GM19455 (cell line): ENCODE measurements around the gene GMEB1.
"Not testable (repeated sequence)": the region's sequence is repeated elsewhere in the genome, so short reads cannot be mapped to it uniquely, and the experiment has no call there.

Source experiments
- ATAC-seq: cut with Tn5 transposase; IDR thresholded peaks from one replicate; pipeline ENCODE4 v1.9.1; 2021; ENCODE audit not compliant: unreplicated experiment

The GMEB1 gene

DNA sequence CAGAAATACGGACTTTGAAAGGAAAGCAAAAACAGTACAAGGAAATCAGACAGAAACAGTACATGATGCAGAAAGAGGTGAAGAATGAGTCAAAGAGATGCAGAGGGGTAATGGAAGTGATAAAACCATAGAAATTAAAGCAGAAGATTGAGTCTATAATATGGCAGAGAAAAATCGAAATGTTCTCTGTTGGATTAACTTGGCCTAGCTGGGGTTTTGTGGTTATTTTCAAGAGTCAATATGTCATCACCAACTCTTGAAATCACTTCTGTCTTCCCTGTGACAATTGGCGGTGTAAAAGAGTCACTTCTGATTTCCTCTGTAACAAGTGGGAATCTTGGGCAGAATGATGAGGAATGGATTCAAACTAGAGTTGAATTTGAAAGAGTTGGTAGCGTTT is 75.6 kb downstream of the GMEB1 start:
- ATAC-seq, result no peak

DNA sequence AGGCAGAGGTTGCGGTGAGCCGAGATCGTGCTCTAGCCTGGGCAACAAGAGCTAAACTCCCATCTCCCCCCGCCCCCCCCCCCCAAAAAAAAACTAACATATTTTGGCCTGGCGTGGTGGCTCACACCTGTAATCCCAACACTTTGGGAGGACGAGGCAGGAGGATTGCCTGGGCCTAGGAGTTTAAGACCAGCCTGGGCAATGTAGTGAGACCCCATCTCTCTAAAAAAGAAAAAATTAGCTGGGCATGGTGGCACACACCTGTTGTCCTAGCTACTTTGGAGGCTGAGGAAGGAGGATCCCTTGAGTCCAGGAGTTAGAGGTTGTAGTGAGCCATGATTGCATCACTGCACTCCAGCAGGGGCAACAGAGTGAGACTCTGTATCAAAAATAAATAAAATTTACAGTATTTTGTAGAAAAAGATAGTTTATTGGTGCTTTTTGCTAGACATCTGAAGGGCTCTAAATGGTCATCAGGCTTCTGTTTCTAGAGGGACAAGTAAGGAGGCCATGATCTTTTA is 77.1 kb downstream of the GMEB1 start:
- no peak for ATAC-seq

DNA sequence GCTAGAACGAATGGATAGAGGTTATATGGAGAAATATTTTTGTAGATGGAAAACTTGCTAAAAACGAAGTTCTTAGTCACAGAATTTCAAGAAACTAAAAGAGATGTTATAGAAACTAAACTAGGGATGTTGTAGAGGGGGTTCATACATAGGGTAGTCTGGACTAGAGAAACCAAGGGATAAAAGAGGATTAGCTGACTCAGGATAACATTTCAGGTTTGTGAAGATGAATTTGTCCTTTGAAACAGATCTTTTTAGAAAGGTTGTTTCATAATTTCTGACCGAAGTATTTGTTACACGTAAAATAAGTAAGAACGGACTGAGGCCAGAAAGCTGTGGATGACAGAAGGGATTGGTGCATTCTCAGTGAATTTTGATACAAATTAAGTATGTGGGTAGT is 81.7 kb downstream of the GMEB1 start:
- ATAC-seq, result no peak

DNA sequence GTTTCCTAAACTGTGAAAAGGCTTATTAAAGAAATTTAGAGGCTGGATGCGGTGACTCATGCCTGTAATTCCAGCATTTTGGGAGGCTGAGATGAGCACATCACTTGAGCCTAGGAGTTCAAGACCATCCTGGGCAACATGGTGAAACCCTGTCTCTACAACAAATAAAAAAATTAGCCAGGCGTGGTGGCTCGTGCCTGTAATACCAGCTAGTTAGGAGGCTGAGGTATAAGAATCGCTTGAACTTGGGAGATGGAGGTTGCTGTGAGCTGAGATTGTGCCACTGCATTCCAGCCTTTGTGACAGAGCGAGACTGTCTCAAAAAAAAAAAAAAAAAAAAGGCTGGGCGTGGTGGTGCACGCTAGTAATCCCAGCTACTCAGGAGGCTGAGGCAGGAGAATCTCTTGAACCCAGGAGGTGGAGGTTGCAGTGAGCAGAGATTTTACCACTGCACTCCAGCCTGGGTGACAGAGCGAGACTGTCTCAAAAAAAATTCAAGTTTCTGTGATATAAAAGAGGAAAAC is 82.2 kb downstream of the GMEB1 start:
- ATAC-seq, result not testable (repeated sequence)

DNA sequence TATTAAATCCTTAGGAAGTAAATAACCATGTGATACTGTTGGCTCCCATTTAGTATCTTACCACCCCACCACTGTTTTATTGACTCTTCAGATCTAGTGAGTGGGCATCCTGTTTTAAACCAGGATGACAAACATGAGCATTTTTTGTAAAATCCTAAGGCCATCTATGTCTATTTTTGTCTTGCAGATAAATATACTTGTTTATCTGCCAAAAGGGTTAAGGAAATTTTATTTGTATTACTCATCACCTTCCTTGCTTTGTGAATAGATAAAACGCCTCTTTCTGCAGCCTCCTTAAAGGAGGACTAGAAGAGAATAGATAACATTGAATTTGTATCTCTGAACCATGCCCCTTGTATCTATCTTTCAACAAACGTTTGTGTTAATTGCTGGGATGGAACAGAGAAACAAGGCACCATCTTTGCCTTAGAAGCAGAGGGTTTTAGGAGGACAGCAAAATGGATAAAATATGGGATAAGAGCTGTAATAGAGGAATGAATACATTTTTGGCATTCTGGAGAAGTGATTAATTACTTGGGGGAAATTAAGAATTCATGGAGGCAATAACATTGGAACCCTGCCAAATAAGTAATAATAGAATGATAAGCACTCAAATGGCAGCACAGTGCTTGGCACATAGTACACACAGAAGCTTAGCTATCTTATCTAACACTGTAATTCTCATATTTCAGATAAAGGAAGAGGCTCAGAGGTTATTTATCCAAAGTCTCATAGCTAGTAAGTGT is 82.9 kb downstream of the GMEB1 start:
- no peak for ATAC-seq

DNA sequence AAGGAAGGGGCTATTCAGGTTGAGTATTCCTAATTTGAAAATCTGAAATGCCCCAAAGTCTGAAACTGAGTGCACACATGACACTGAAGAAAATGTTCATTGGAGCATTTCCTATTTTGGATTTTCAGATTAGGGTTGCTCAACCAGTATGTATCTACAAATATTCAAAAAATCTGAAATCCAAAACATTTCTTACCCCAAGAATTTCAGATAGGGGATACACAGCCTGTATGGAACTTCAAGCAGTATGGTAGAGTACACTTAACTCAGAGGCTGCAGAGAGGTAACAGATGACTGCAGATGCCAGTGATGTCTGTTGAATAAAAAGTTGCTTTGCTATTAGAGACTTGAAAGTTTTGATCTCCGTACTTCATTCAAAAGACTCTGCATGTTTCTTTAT is 87.1 kb downstream of the GMEB1 start:
- no peak for ATAC-seq

DNA sequence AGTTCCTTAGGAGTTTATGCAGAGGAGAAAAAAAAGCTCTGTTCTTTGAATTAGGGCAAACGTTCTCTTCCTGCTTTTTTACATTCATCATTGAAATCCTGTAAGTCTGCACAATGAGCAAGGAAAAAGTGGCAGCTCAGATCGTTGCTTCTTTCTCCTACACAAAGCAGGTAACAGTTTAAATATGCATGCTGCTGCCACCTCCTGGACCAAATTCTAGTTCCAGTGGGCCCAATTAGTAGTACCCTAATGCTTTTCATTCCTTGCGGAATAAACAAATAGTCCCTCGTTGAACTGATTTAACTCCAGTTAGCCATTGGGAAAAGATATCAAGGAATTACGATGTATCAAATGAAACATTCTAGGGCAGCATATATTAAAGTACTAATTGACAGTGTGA is 88.3 kb downstream of the GMEB1 start:
- ATAC-seq, result no peak

DNA sequence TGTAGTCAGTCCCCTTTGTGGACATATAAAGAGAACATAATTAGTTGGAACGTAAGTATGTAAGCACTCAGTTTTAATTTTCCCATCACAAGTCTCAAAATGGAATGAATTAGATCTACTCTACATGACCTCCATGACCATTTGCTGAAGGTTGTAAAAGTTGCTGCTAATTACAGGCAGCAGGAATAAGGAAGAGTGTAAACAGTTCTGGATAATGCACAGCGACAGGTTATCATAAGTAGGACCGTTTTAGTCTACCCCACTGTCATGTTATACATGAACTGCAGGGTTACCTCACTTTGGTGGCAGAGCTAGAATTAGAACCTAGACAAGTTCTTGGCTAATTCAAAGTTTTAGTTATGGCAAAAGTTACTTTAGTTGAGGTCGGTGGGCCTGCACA is 89.8 kb downstream of the GMEB1 start:
- no peak for ATAC-seq

DNA sequence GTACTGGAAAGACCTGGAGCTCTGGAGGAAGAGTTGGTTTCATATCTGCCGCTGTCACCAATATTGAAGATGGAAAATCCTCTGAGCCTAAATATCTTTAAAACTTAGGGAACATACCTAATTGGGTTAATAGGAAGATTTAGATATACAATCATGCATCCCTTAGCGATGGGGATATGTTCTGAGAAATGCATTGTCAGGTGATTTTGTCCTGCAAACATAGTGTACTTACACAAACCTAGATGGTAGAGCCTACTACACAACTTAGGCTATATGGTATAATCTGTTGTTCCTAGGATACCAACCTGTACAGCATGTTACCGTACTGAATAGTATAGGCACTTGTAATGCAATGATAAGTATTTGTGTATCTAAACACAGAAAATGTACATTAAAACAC is 90.7 kb downstream of the GMEB1 start:
- no peak for ATAC-seq

DNA sequence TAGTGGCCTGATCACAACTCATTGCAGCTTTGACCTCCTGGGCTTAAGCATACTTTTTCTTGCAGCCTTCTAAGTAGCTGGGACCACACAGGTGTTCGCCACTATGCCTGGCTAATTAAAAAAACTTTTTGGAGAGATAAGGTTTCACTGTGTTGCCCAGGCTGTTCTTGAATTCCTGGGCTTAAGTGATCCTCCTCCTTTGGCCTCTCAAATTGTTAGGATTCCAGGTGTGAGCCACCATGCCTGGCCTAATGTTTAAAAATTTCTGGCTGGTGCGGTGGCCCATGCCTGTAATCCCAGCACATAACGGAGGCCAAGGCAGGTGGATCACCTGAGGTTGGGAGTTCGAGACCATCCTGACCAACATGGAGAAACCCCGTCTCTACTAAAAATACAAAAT is 92.6 kb downstream of the GMEB1 start:
- ATAC-seq, result no peak

DNA sequence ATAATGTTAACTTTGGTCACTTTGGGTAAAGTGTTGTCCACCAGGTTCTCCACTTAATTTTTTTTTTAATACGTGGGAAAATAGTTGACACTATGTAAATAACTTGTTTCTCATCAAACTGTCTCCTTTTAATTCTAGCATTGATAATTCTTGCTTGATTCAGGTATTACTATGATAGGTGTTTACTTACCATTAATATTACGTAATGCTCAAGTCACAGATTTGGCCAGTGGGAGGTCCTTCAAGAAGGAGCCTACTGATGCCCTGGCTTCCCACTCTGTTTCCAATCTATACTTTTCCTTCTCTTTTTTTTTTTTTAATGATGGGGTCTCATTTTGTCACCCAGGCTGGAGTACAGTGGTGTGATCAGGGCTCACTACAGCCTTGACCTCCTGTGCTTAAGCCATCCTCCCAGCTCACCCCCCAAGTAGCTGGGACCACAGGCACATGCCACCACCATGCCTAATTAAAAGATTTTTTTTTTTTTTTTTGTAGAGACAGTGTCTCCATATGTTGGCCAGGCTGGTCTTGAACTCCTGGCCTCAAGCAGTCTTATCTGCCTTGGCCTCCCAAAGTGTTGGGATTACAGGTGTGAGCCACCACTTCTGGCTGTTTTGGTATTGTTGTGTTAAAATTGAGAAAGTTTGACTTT is 98.1 kb downstream of the GMEB1 start:
- no peak for ATAC-seq
